SK-N-SH (cell line): ENCODE measurements around the gene NRIP2. TPM values are rescaled to one million over a fixed set of nuclear protein-coding genes. Genes with fewer than 3 reads are reported as not detected.

ENCODE experiments used
- CTCF ChIA-PET: fragments of 300-600, 350-600 bp; formaldehyde crosslinking; extraction: SDS; loops from one replicate; lab custom pipeline; 2021; lab: Yijun Ruan, JAX
- POLR2A ChIA-PET: fragments of 350-600 bp; sonication (Branson Sonifier 250); formaldehyde crosslinking; extraction: SDS; loops from one replicate; lab custom pipeline; 2020; ENCODE audit warnings: antibody characterized with exemption, inconsistent platforms; lab: Yijun Ruan, JAX
- DNase-seq: peaks from one replicate; pipeline ENCODE4 v3.0.0; 2012
- H2AFZ ChIP-seq: fragments of 200-600 bp; sonication (generic); 2 replicates; pipeline ENCODE4 v1.8.1; 2016; ENCODE audit warnings: antibody characterized with exemption, mild to moderate bottlenecking, low read depth
- H3F3A ChIP-seq: fragments of 200-600 bp; sonication (generic); replicated peaks from 2 replicates; pipeline ENCODE3; 2016; ENCODE audit warnings: antibody characterized with exemption, mild to moderate bottlenecking; ENCODE audit not compliant: insufficient read depth
- H3K27ac ChIP-seq, 2 experiments: fragments of 200-500 bp in 1 of 2; fragments of 200-600 bp in 1 of 2; sonication (Bioruptor generic) in 1 of 2; sonication (generic), shearing (Covaris generic) in 1 of 2; 2 replicates each; pipeline versions ENCODE4 v1.5.1 to v1.6.1; 2014 to 2016; ENCODE audit warnings: low read depth in 2 of 2, inconsistent platforms in 1 of 2, low read length in 1 of 2, mild to moderate bottlenecking in 1 of 2, mixed read lengths in 1 of 2
- H3K27me3 ChIP-seq: fragments of 200-600 bp; sonication (generic), shearing (Covaris generic); 2 replicates; pipeline ENCODE4 v1.6.1; 2016; ENCODE audit warnings: mixed run types; ENCODE audit not compliant: insufficient read depth
- H3K36me3 ChIP-seq, 2 experiments: fragments of 200-500 bp in 1 of 2; fragments of 200-600 bp in 1 of 2; sonication (Bioruptor generic) in 1 of 2; sonication (generic) in 1 of 2; replicated peaks in 1 of 2; 2 replicates each; pipeline versions ENCODE3 to v1.5.1; 2014 to 2016; ENCODE audit warnings: low read length in 1 of 2, mild to moderate bottlenecking in 1 of 2; ENCODE audit not compliant: insufficient read depth in 2 of 2, control insufficient read depth in 1 of 2
- H3K4me1 ChIP-seq, 2 experiments: fragments of 200-500 bp in 1 of 2; fragments of 200-600 bp in 1 of 2; sonication (Bioruptor generic) in 1 of 2; sonication (generic), shearing (Covaris generic) in 1 of 2; 2 replicates each; pipeline versions ENCODE4 v1.5.1 to v1.6.1; 2014 to 2016; ENCODE audit warnings: low read depth in 1 of 2, low read length in 1 of 2, mixed run types in 1 of 2; ENCODE audit not compliant: insufficient read depth in 2 of 2, control insufficient read depth in 1 of 2
- H3K4me2 ChIP-seq: fragments of 200-600 bp; sonication (generic), shearing (Covaris generic); 2 replicates; pipeline ENCODE4 v1.6.1; 2017; ENCODE audit warnings: mixed run types
- H3K4me3 ChIP-seq, 2 experiments: fragments of 200-500 bp in 1 of 2; fragments of 200-600 bp in 1 of 2; sonication (Bioruptor generic) in 1 of 2; sonication (generic), shearing (Covaris generic) in 1 of 2; 2 replicates each; pipeline versions ENCODE4 v1.5.1 to v1.8.1; 2014 to 2016; ENCODE audit warnings: low read depth in 2 of 2, inconsistent platforms in 1 of 2, low read length in 1 of 2, mild to moderate bottlenecking in 1 of 2, mixed read lengths in 1 of 2, moderate library complexity in 1 of 2
- H3K79me2 ChIP-seq: fragments of 200-600 bp; sonication (generic); 2 replicates; pipeline ENCODE4 v1.8.1; 2017; ENCODE audit warnings: mild to moderate bottlenecking; ENCODE audit not compliant: insufficient read depth
- H3K9ac ChIP-seq: fragments of 200-600 bp; sonication (generic); 2 replicates; pipeline ENCODE4 v1.6.1; 2017; ENCODE audit warnings: mixed run types
- H3K9me2 ChIP-seq: fragments of 200-600 bp; sonication (generic); 2 replicates; pipeline ENCODE4 v1.6.1; 2017; ENCODE audit warnings: mixed run types
- H3K9me3 ChIP-seq: fragments of 200-600 bp; sonication (generic); 2 replicates; pipeline ENCODE4 v1.6.1; 2017; ENCODE audit warnings: mixed run types, mild to moderate bottlenecking, moderate library complexity
- H4K20me1 ChIP-seq: fragments of 200-600 bp; sonication (generic); 2 replicates; pipeline ENCODE4 v1.6.1; 2017; ENCODE audit warnings: mild to moderate bottlenecking, mixed run types; ENCODE audit not compliant: insufficient read depth
- EP300 ChIP-seq, 2 experiments: IDR thresholded peaks; 2 replicates each; pipeline versions ENCODE4 v1.4.0 to v1.6.1; 2012; ENCODE audit warnings: borderline replicate concordance in 1 of 2, low read depth in 1 of 2, low read length in 1 of 2
- FOSL2 ChIP-seq: IDR thresholded peaks from 2 replicates; pipeline ENCODE4 v1.4.0; 2012; ENCODE audit warnings: low read depth, mild to moderate bottlenecking, moderate library complexity, borderline replicate concordance
- FOXJ3 ChIP-seq: sonication (generic); formaldehyde crosslinking; IDR thresholded peaks from 2 replicates; pipeline ENCODE4 v1.5.1; 2020; ENCODE audit warnings: mild to moderate bottlenecking, missing genetic modification reagents
- MEF2A ChIP-seq: IDR thresholded peaks from 2 replicates; pipeline ENCODE4 v1.4.0; 2012; ENCODE audit warnings: low read depth, borderline replicate concordance
- NRF1 ChIP-seq: IDR thresholded peaks from 2 replicates; pipeline ENCODE4 v1.6.1; 2012; ENCODE audit warnings: low read depth, mild to moderate bottlenecking, low read length
- POLR2AphosphoS5 ChIP-seq: IDR thresholded peaks from 2 replicates; pipeline ENCODE4 v1.6.1; 2012; ENCODE audit warnings: low read depth, low read length
- RAD21 ChIP-seq: IDR thresholded peaks from 2 replicates; pipeline ENCODE4 v1.6.1; 2012; ENCODE audit warnings: mild to moderate bottlenecking, low read length
- REST ChIP-seq: IDR thresholded peaks from 2 replicates; pipeline ENCODE4 v1.6.1; 2012; ENCODE audit warnings: mild to moderate bottlenecking, low read depth, low read length, moderate library complexity
- RXRA ChIP-seq: IDR thresholded peaks from 2 replicates; pipeline ENCODE4 v1.4.0; 2012; ENCODE audit warnings: low read depth, mild to moderate bottlenecking, borderline replicate concordance
- TCF12 ChIP-seq: IDR thresholded peaks from 2 replicates; pipeline ENCODE4 v1.4.0; 2012
- YY1 ChIP-seq: IDR thresholded peaks from 2 replicates; pipeline ENCODE4 v1.4.0; 2012; ENCODE audit warnings: low read depth, mild to moderate bottlenecking
- WGBS: methylation state at CpG from one replicate; pipeline ENCODE4 v1.1.6; 2017; ENCODE audit warnings: low lambda C conversion rate; 5-methylcytosine and 5-hydroxymethylcytosine counted together
- polyA plus RNA-seq, 3 experiments: library from polyadenylated mRNA; depleted of rRNA; stranded (reverse); fragments of >200 nt; gene quantifications; 2 replicates each; pipeline ENCODE4 v1.2.3, GENCODE V29; 2012

NRIP2 gene
- polyA plus RNA-seq, 1 of the 3 experiments (the other 2 are of a cell fraction): not detected

GRCh38 chr12:2879853-2880252 lies 45.0 kb upstream of the NRIP2 start (continued):
- TF ChIP-seq FOSL2 (no peak), TCF12 (no peak), REST (no peak)

- ChIA-PET CTCF (interaction anchor here (1.1 to 5.8 kb wide), 5 partner anchors 7 to 164 kb away, joined by 3 to 33 read pairs (median 7); partner anchors contain the start of gene NRIP2), POLR2A (no interaction called here)
- Histone ChIP-seq H3K9me3 (no peaks in the 10 kb centered on the region), H3K9me2 (no peaks in the 10 kb centered on the region), H2AFZ (peak overlapping the region; percentile 58), H3K4me1 (peaks cover 8 to 10% of the 10 kb centered on the region in 2 experiments; a peak in 2 of 4 replicates), H3K4me3 (peak overlapping the region; percentile 61 to 69), H3K79me2 (peaks cover 98% of the 10 kb centered on the region), H3K4me2 (peak overlapping the region; percentile 82), H4K20me1 (no peaks in the 10 kb centered on the region), H3K27me3 (no peaks in the 10 kb centered on the region), H3K9ac (peak overlapping the region; percentile 82), H3K27ac (peak overlapping the region; percentile 80 to 87), H3F3A (peaks cover 6% of the 10 kb centered on the region), H3K36me3 (peaks cover 6% of the 10 kb centered on the region in 2 experiments)
- 46% methylated on average over 15 of the region's 16 CpGs for WGBS
- no peak for DNase-seq
- no peak for TF ChIP-seq FOXJ3 (CRISPR knock-in tag)
- no peak for TF ChIP-seq RAD21
- no peak for TF ChIP-seq MEF2A
- no peak for TF ChIP-seq REST
- no peak for TF ChIP-seq RXRA
- TF ChIP-seq POLR2AphosphoS5: no peak
- no peak for TF ChIP-seq NRF1
- TF ChIP-seq EP300 (IDR thresholded peaks at IDR 0.05; ENCODE audit: borderline replicate concordance in 1 of 2, low read depth in 1 of 2, low read length in 1 of 2): no peak
- no peak for TF ChIP-seq YY1
Observed at GRCh38 chr12:2877953-2878732, 43.3 kb upstream of the NRIP2 start.
